ENCODE data around the gene MEIS1.

DNA sequence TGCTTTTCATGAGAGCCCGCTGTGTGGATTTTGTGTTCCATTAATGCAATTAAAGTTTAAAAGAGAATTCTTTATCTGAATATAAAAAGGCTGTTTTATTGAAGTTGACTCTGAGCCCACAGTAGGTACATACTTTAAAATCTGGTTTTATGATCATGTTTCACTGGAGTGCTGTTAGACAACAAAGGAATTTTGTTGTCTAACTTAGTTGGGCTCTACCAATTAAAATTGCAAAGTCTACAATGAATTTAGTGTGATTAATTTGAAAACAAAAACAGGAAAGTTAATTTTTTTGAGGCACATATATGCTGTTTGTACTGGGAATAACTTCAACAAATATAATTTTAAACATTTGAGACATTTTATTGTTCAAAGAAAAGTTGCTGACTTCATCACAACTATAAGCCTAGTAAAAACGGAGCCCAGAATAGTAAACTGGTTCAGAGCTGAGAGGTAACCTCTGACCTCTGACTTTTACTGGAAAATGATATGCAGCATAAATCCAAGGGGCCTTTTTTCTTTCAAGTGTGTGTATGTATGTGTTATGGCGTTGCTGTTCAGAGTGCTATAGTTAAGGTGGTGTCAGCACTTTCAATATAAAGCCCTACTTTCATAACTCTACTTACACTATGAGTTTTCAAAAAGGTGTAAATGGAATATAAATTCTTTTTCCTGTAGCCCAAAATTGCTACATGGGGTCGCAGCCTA is 30.2 kb downstream of the MEIS1 start:
- TF ChIP-seq, protein P1, sequence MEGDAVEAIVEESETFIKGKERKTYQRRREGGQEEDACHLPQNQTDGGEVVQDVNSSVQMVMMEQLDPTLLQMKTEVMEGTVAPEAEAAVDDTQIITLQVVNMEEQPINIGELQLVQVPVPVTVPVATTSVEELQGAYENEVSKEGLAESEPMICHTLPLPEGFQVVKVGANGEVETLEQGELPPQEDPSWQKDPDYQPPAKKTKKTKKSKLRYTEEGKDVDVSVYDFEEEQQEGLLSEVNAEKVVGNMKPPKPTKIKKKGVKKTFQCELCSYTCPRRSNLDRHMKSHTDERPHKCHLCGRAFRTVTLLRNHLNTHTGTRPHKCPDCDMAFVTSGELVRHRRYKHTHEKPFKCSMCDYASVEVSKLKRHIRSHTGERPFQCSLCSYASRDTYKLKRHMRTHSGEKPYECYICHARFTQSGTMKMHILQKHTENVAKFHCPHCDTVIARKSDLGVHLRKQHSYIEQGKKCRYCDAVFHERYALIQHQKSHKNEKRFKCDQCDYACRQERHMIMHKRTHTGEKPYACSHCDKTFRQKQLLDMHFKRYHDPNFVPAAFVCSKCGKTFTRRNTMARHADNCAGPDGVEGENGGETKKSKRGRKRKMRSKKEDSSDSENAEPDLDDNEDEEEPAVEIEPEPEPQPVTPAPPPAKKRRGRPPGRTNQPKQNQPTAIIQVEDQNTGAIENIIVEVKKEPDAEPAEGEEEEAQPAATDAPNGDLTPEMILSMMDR (IDR thresholded peaks at IDR 0.05) = no peak
- no peak for TF ChIP-seq POLR2A (IDR thresholded peaks at IDR 0.05)

Data from lower leg skin (tissue), 3 donors.